Nephron progenitor cell (in vitro differentiated cells): ENCODE data around the gene DPYSL3.
A peak's percentile ranks its signal among the peaks of the same experiment; 100 is the strongest.

Experiments used
- DNase-seq: peaks from one replicate; pipeline ENCODE4 v3.0.0; 2021
- H3K27ac Mint-ChIP-seq: 2 replicates; pipeline ENCODE4 v1.8.0; 2021; ENCODE audit warnings: mild to moderate bottlenecking, moderate library complexity, mixed read lengths
- H3K27me3 Mint-ChIP-seq: 2 replicates; pipeline ENCODE4 v1.8.0; 2021; ENCODE audit warnings: mild to moderate bottlenecking, low read depth, mixed read lengths; ENCODE audit not compliant: poor library complexity
- H3K36me3 Mint-ChIP-seq: 2 replicates; pipeline ENCODE4 v1.8.0; 2021; ENCODE audit warnings: low read depth, mixed read lengths
- H3K4me1 Mint-ChIP-seq: 2 replicates; pipeline ENCODE4 v1.8.0; 2021; ENCODE audit warnings: mixed read lengths
- H3K4me3 Mint-ChIP-seq: 2 replicates; pipeline ENCODE4 v1.8.0; 2021; ENCODE audit warnings: mild to moderate bottlenecking, moderate library complexity, mixed read lengths
- H3K9me3 Mint-ChIP-seq: 2 replicates; pipeline ENCODE4 v1.8.0; 2021; ENCODE audit warnings: mild to moderate bottlenecking, moderate library complexity, mixed read lengths
- TF ChIP-seq, protein P1 (sequence below): fragments of 200-600 bp; sonication (generic); IDR thresholded peaks from 2 replicates; pipeline ENCODE4 v1.5.0; 2021; ENCODE audit warnings: antibody characterized with exemption

Gene DPYSL3

DNA sequence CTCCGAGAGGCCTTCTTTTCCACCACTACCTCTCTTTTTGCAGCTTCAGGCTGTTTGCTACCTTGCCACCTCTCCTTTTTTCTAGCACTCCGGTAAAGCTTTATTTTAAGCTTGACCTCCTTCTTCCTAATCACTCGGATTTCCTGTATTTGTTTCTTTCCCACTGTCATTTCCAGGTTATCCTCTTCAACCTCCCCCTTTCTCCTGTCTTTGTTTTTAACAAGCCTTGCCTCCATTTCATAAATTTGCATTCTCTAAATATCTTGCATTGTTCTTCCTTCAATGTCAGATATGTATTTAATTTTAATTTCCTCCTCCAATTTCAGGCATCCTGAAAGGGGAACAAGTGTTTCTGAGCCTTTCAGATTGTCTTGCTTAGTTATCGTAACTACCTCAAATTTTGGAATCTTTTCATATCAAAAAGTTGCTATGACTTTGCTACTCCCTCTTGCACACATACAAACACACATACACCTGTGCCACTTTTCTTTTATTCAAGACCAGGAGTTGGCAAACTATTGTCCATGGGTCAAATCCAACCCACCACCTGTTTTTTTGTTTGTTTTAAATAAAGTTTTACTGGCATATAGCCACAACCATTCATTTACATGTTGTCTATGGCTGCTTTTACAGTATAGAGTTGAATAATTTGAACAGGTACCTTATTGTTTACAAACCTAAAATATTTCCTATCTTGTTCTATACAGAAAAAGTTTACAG, 22.7 kb downstream of the DPYSL3 start:
- Mint-ChIP-seq H3K27me3 (no peaks in the 10 kb centered on the region), H3K27ac (peak overlapping the region; percentile 64), H3K4me3 (no peak overlapping the region), H3K4me1 (peaks cover 43% of the 10 kb centered on the region), H3K9me3 (no peaks in the 10 kb centered on the region), H3K36me3 (no peaks in the 10 kb centered on the region)
- TF ChIP-seq, protein P1, sequence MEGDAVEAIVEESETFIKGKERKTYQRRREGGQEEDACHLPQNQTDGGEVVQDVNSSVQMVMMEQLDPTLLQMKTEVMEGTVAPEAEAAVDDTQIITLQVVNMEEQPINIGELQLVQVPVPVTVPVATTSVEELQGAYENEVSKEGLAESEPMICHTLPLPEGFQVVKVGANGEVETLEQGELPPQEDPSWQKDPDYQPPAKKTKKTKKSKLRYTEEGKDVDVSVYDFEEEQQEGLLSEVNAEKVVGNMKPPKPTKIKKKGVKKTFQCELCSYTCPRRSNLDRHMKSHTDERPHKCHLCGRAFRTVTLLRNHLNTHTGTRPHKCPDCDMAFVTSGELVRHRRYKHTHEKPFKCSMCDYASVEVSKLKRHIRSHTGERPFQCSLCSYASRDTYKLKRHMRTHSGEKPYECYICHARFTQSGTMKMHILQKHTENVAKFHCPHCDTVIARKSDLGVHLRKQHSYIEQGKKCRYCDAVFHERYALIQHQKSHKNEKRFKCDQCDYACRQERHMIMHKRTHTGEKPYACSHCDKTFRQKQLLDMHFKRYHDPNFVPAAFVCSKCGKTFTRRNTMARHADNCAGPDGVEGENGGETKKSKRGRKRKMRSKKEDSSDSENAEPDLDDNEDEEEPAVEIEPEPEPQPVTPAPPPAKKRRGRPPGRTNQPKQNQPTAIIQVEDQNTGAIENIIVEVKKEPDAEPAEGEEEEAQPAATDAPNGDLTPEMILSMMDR, result no peak
- DNase-seq, result no peak

DNA sequence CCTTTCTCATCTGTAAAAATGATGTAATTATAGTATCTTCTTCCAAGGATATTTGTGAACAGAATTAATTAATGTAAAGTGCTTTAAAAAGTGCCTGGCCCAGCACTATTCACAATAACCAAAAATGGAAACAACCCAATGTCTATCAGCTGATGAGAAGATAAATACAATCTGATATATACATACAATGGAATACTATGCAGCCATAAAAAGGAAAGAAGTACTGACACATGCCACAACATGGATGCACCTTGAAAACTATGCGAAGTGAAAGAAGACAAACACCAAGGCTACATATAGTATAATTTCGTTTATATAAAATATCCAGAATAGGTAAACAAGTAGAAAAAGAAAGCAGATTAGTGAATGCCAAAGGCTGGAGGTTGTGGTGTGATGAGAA, 24.1 kb downstream of the DPYSL3 start:
- peaks cover 43% of the 10 kb centered on the region for H3K4me1 Mint-ChIP-seq

DNA sequence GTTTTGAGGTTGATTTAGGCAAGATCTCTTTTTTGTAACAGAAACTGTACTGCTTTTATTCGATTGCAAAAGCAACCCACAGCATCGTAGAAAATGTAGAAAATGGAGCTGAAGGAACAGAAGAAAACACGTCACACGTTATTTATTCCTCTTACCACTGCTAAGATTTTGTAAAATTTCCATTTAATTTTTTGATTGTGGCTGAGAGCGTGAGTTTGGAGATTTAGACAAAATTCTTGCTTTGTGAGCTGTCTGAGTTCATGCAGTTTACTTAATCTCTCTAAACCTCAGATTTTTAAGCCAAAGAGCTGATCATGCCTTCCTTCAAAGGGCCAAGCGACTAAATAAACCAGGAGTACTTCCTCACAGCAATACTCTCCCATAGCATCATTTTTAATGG, 24.8 kb downstream of the DPYSL3 start:
- Mint-ChIP-seq H3K4me3 (no peak overlapping the region), H3K27me3 (no peaks in the 10 kb centered on the region), H3K36me3 (no peaks in the 10 kb centered on the region), H3K27ac (no peak overlapping the region), H3K4me1 (peaks cover 47% of the 10 kb centered on the region), H3K9me3 (no peaks in the 10 kb centered on the region)
- TF ChIP-seq, protein P1, result no peak
- no peak for DNase-seq

More for the DNA sequence above, 24.1 kb downstream of the DPYSL3 start:
- Mint-ChIP-seq H3K27me3 (no peaks in the 10 kb centered on the region), H3K9me3 (no peaks in the 10 kb centered on the region), H3K4me3 (no peak overlapping the region), H3K27ac (no peak overlapping the region), H3K36me3 (no peaks in the 10 kb centered on the region)
- no peak for DNase-seq
- TF ChIP-seq, protein P1, result no peak

DNA sequence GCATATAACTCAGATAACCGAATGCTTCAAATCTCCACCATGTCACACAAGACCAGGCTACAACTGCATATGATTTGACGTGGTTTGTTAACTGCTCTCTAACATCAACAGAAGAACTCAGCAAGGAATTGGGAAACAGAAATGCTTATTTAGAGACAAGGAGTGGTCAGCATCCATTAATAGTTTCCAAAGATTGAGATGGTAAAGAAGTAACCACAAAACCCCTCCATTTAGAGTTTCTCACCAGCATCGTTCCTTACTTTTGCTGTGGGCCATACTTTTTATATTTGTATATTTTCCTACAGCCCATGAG, 25.2 kb downstream of the DPYSL3 start:
- Mint-ChIP-seq H3K4me3 (no peak overlapping the region), H3K36me3 (no peaks in the 10 kb centered on the region), H3K27me3 (no peaks in the 10 kb centered on the region), H3K9me3 (no peaks in the 10 kb centered on the region), H3K27ac (peak overlapping the region; percentile 88), H3K4me1 (peaks cover 51% of the 10 kb centered on the region)
- no peak for DNase-seq
- TF ChIP-seq, protein P1, result no peak

DNA sequence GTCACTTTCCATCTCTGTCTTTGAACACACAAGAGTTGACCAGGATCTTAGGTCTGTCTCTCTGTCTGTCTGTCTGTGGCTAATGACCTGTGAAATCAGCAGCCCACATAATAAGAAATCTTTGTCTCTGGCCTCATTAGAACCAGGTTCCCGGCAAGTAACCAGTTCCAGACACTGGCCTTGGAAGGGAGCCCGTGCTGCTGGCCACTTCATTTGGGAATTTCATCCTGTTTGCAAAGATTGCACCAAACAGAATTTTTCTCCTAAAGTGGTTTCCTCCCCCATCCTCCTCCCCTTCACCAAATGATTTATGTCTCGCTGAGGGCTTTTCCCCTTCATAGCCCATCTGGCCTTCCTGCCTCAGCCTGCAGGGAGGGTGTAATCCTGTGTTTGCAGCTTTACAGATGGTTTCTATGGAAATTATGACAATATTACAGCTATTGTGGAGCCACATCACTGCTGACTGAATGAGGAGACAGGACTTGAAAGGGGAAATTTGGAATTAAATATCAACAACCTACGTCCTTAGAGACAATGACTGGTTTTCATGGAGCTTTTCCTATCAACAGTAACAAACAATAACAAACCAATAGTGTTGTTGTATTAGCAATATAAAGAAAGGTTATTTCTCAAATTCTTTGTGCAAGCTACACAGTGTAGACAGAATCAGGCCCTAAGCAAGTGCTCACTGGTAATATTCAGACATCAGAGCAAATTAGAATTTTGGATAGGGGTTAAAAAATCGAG, 25.7 kb downstream of the DPYSL3 start:
- TF ChIP-seq, protein P1, result no peak
- Mint-ChIP-seq H3K9me3 (no peaks in the 10 kb centered on the region), H3K27ac (peak overlapping the region; percentile 88), H3K4me1 (peaks cover 56% of the 10 kb centered on the region), H3K4me3 (peak overlapping the region; percentile 54), H3K27me3 (no peaks in the 10 kb centered on the region), H3K36me3 (no peaks in the 10 kb centered on the region)
- DNase-seq, result peak; percentile 32
